HL-60 (cell line): ENCODE measurements around the gene DENND1C.
A peak's percentile ranks its signal among the peaks of the same experiment; 100 is the strongest.

Experiments
- DNase-seq, 2 experiments: peaks; one replicate each; pipeline ENCODE4 v3.0.0-alpha.2; 2010 to 2020; ENCODE audit warnings: low read depth in 1 of 2, low spot score in 1 of 2
- H3K27ac ChIP-seq: fragments of 250-450 bp; sonication (Bioruptor Pico); replicated peaks from 2 replicates; pipeline ENCODE4 v1.5.1; 2020; ENCODE audit warnings: mild to moderate bottlenecking, moderate library complexity
- H3K27me3 ChIP-seq: fragments of 250-450 bp; sonication (Bioruptor Pico); 2 replicates; pipeline ENCODE4 v1.5.1; 2021; ENCODE audit warnings: mild to moderate bottlenecking, moderate library complexity; ENCODE audit not compliant: insufficient read depth, poor library complexity, severe bottlenecking
- H3K4me3 ChIP-seq: replicated peaks from 2 replicates; pipeline ENCODE4 v1.5.1; 2011; ENCODE audit warnings: mild to moderate bottlenecking, control low read depth, low read length; ENCODE audit not compliant: insufficient read depth
- GABPA ChIP-seq: IDR thresholded peaks from 2 replicates; pipeline ENCODE4 v1.6.1; 2012; ENCODE audit warnings: low read depth
- POLR2AphosphoS5 ChIP-seq: IDR thresholded peaks from 2 replicates; pipeline ENCODE4 v1.6.1; 2012; ENCODE audit warnings: low read depth
- SPI1 ChIP-seq: IDR thresholded peaks from 2 replicates; pipeline ENCODE4 v1.6.1; 2012; ENCODE audit warnings: low read depth, mild to moderate bottlenecking, borderline replicate concordance
- TF ChIP-seq, protein P1 (sequence below): IDR thresholded peaks from 2 replicates; pipeline ENCODE4 v1.6.1; 2012; ENCODE audit warnings: low read depth; ENCODE audit not compliant: insufficient replicate concordance
- TF ChIP-seq, protein P2 (sequence below): IDR thresholded peaks from one replicate; pipeline ENCODE4 v1.5.1; 2011; ENCODE audit warnings: low read length, control low read depth, inconsistent platforms; ENCODE audit not compliant: insufficient read depth

The DENND1C gene

DNA sequence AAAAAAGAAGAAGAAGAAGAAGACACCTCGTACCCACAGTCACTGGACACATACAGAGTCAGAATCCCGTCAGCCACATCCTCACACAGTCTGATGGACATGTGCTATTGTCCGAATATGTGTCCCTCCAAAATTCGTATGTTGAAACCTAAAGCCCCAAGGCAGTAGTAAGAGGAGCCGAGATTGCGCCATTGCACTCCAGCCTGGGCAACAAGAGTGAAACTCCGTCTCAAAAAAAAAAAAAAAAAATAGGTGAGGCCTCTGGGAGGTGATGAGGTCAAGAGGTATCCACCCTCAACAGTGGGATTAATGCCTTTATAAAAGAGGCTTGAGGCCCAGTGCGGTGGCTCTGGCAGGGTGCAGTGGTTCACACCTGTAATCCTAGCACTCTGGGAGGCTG is 2.6 kb upstream of the DENND1C start:
- Histone ChIP-seq H3K27ac (no peak overlapping the region), H3K4me3 (no peak overlapping the region), H3K27me3 (no peaks in the 10 kb centered on the region)
- TF ChIP-seq, protein P1, sequence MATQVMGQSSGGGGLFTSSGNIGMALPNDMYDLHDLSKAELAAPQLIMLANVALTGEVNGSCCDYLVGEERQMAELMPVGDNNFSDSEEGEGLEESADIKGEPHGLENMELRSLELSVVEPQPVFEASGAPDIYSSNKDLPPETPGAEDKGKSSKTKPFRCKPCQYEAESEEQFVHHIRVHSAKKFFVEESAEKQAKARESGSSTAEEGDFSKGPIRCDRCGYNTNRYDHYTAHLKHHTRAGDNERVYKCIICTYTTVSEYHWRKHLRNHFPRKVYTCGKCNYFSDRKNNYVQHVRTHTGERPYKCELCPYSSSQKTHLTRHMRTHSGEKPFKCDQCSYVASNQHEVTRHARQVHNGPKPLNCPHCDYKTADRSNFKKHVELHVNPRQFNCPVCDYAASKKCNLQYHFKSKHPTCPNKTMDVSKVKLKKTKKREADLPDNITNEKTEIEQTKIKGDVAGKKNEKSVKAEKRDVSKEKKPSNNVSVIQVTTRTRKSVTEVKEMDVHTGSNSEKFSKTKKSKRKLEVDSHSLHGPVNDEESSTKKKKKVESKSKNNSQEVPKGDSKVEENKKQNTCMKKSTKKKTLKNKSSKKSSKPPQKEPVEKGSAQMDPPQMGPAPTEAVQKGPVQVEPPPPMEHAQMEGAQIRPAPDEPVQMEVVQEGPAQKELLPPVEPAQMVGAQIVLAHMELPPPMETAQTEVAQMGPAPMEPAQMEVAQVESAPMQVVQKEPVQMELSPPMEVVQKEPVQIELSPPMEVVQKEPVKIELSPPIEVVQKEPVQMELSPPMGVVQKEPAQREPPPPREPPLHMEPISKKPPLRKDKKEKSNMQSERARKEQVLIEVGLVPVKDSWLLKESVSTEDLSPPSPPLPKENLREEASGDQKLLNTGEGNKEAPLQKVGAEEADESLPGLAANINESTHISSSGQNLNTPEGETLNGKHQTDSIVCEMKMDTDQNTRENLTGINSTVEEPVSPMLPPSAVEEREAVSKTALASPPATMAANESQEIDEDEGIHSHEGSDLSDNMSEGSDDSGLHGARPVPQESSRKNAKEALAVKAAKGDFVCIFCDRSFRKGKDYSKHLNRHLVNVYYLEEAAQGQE = no peak
- no peak for TF ChIP-seq POLR2AphosphoS5
- no peak for TF ChIP-seq GABPA
- TF ChIP-seq, protein P2, sequence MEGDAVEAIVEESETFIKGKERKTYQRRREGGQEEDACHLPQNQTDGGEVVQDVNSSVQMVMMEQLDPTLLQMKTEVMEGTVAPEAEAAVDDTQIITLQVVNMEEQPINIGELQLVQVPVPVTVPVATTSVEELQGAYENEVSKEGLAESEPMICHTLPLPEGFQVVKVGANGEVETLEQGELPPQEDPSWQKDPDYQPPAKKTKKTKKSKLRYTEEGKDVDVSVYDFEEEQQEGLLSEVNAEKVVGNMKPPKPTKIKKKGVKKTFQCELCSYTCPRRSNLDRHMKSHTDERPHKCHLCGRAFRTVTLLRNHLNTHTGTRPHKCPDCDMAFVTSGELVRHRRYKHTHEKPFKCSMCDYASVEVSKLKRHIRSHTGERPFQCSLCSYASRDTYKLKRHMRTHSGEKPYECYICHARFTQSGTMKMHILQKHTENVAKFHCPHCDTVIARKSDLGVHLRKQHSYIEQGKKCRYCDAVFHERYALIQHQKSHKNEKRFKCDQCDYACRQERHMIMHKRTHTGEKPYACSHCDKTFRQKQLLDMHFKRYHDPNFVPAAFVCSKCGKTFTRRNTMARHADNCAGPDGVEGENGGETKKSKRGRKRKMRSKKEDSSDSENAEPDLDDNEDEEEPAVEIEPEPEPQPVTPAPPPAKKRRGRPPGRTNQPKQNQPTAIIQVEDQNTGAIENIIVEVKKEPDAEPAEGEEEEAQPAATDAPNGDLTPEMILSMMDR = no peak
- no peak for TF ChIP-seq SPI1
- no peak for DNase-seq

DNA sequence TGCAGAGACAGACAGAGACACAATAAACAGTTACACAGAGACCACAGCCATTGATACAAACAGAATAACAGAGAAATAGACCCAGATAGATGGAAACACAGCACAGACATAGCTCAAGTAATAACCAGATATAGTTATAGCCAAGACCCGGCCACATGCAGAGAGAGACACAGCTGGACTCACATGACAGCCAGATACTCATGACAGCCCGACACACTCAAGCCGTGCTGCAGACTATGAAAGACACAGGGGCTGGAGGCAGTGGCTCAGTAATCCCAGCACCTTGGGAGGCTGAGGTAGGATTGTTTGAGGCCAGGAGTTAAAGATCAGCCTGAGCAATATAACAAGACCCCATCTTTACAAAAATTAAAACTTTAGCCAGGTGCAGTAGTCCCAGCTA is 1.6 kb upstream of the DENND1C start:
- Histone ChIP-seq H3K27ac (no peak overlapping the region), H3K27me3 (no peaks in the 10 kb centered on the region), H3K4me3 (no peak overlapping the region)
- TF ChIP-seq POLR2AphosphoS5 = no peak
- TF ChIP-seq, protein P1 = no peak
- DNase-seq = no peak

DNA sequence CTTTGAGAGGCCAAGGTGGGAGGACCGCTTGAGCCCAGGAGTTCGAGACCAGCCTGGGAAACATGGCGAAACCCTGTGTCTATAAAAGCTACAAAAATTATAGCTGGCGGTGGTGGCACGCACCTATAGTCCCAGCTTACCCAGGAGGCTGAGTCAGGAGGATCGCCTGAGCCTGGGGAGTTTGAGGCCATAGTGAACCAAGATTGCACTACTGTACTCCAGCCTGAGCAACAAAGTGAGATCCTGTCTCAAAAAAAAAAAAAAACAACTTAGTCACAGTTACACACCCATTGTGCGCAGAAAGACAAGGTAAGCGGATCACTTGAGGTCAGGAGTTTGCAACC is 728 bp upstream of the DENND1C start:
- Histone ChIP-seq H3K4me3 (no peak overlapping the region; the same call in 1 of the 2 replicates), H3K27ac (peak overlapping the region; percentile 90), H3K27me3 (no peaks in the 10 kb centered on the region)
- no peak for DNase-seq
- TF ChIP-seq GABPA (no peak), SPI1 (no peak), POLR2AphosphoS5 (no peak)
- TF ChIP-seq, protein P2 = no peak
- TF ChIP-seq, protein P1 = no peak

DNA sequence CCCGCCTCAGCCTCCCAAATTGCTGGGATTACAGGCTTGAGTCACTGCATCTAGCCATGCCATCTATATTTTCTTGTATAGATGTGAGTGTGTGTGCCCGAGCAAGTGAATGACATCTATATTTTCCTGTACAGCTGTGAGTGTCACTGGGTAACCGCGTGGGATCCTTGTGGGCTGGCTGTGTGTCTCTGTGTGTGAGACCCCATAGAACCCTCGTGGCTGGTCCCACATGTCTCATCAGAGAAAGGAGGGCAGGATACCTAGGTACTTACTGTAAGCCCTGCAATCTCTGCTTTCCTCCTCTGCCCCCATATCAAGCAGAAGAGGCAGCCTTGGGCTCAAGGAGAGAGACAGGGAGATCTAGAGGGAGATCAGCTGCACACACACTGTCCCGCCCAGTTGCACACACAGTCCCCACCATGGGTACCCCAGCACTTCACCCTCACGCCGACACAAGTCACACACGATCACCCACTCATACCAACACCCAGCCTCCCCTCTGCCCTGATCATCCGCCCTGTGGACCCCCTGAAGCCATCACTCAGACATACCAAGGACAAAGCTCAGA is 655 bp downstream of the DENND1C start:
- H3K27me3 ChIP-seq = no peaks in the 10 kb centered on the region
- peak overlapping the region; percentile 90 for H3K27ac ChIP-seq
- DNase-seq = no peak
- no peak for TF ChIP-seq SPI1
- TF ChIP-seq, protein P1 = no peak
- TF ChIP-seq POLR2AphosphoS5 = no peak
- no peak for TF ChIP-seq GABPA
- TF ChIP-seq, protein P2 = no peak
- H3K4me3 ChIP-seq = peak overlapping the region; percentile 65
